Measurements from ENCODE around the gene ALG12.

- TF ChIP-seq CTCF (IDR thresholded peaks at IDR 0.05; ENCODE audit: insufficient read depth, low read length, poor library complexity, severe bottlenecking), result no peak
- no peak for TF ChIP-seq EZH2phosphoT487 (conservative IDR thresholded peaks at IDR 0.05; ENCODE audit: low read length)
Measured at GRCh38 chr22:49924113-49924833, 6.0 kb upstream of the ALG12 start.

Data from SU-DHL-6 (cell line).